Cardiac muscle cell (in vitro differentiated cells and primary cell): Measurements from ENCODE around the gene EXOC6B. TPM values are rescaled to one million over a fixed set of nuclear protein-coding genes. Genes with fewer than 3 reads are reported as not detected.

Experiments
- DNase-seq, 2 donors: peaks; one replicate each; pipeline versions ENCODE4 v3.0.0 to v3.0.0-alpha.2; 2010 to 2017; ENCODE audit warnings: low read depth in 1 of 2, low spot score in 1 of 2
- H3K27ac ChIP-seq: fragments of 200-600 bp; sonication (generic); 2 replicates; pipeline ENCODE4 v1.5.1; 2016
- H3K27me3 ChIP-seq: fragments of 200-600 bp; sonication (generic); 2 replicates; pipeline ENCODE4 v1.6.0; 2016; ENCODE audit warnings: control low read depth
- H3K36me3 ChIP-seq: fragments of 200-600 bp; sonication (generic); 2 replicates; pipeline ENCODE4 v1.5.1; 2016; ENCODE audit warnings: control low read depth
- H3K4me1 ChIP-seq: fragments of 200-600 bp; sonication (generic); 2 replicates; pipeline ENCODE4 v1.8.1; 2017; ENCODE audit warnings: low read depth, mild to moderate bottlenecking, mixed run types
- H3K4me3 ChIP-seq: fragments of 200-600 bp; sonication (generic); 2 replicates; pipeline ENCODE4 v1.5.1; 2016; ENCODE audit warnings: mild to moderate bottlenecking
- H3K9me3 ChIP-seq: fragments of 200-600 bp; sonication (generic); 2 replicates; pipeline ENCODE4 v1.5.1; 2017; ENCODE audit warnings: low read depth, mild to moderate bottlenecking, control low read depth
- polyA plus RNA-seq: library from polyadenylated mRNA; unstranded; fragments of >200 nt; fragmentation: Nextera tagmentation; extraction: Ambion mirVana; gene quantifications from 2 replicates; pipeline ENCODE4 v1.2.1, GENCODE V29; 2016
- total RNA-seq: library from RNA; depleted of rRNA; stranded (reverse); fragments of >200 nt; gene quantifications from 2 replicates; pipeline ENCODE4 v1.2.3, GENCODE V29; 2016
- TF ChIP-seq, protein P1 (sequence below): IDR thresholded peaks from 2 replicates; pipeline ENCODE4 v1.5.1; 2012; ENCODE audit warnings: low read depth, mild to moderate bottlenecking, low read length

EXOC6B gene
- total and polyA plus RNA-seq, 2 experiments from 2014 or later = 21.7 to 23.9 TPM

DNA sequence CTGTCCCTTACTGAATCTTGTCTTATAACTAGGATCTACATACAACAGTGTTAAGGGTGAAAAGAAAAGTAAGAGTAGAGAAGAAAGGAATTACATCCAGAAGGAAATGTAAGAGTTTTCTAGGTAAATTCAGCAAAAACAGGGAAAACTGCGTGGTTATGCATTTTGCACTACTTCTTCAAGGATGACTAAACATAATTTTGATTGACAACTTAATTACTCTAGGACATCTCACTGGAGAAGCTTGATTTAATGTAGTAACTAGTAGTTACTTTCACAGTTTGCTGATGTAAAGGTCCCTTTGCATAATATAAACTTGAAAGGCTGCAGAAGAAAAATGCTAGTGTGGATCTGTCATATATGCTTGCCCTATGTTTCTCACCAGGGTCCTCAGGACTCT, 464.8 kb downstream of the EXOC6B start:
- H3K4me3 ChIP-seq = no peak overlapping the region
- H3K27me3 ChIP-seq = no peaks in the 10 kb centered on the region
- H3K27ac ChIP-seq = no peak overlapping the region
- DNase-seq = no peak
- no peaks in the 10 kb centered on the region for H3K9me3 ChIP-seq
- no peaks in the 10 kb centered on the region for H3K36me3 ChIP-seq
- no peaks in the 10 kb centered on the region for H3K4me1 ChIP-seq
- TF ChIP-seq, protein P1, sequence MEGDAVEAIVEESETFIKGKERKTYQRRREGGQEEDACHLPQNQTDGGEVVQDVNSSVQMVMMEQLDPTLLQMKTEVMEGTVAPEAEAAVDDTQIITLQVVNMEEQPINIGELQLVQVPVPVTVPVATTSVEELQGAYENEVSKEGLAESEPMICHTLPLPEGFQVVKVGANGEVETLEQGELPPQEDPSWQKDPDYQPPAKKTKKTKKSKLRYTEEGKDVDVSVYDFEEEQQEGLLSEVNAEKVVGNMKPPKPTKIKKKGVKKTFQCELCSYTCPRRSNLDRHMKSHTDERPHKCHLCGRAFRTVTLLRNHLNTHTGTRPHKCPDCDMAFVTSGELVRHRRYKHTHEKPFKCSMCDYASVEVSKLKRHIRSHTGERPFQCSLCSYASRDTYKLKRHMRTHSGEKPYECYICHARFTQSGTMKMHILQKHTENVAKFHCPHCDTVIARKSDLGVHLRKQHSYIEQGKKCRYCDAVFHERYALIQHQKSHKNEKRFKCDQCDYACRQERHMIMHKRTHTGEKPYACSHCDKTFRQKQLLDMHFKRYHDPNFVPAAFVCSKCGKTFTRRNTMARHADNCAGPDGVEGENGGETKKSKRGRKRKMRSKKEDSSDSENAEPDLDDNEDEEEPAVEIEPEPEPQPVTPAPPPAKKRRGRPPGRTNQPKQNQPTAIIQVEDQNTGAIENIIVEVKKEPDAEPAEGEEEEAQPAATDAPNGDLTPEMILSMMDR = no peak

DNA sequence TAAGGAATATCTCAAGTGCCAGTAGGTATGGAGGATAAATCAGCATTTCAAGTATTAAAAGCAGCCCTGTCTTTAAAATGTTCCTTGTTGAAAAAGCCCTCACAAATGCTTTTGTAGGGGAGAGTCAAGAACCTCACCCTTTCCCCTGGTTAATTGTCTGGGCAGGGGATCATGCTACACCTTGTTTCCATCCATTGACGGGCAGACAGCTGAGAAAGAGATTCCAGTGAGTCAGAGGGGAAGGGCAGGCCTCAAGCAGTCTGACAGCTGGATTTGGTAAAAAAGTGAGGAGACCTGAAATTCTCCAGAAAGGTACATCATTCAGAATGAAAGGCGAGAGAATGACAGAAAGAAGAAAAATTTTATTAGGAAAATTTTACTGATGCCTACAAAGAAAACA, 475.0 kb downstream of the EXOC6B start:
- Histone ChIP-seq H3K9me3 (no peaks in the 10 kb centered on the region), H3K4me3 (no peak overlapping the region), H3K36me3 (no peaks in the 10 kb centered on the region), H3K27me3 (no peaks in the 10 kb centered on the region), H3K4me1 (peaks cover 8% of the 10 kb centered on the region), H3K27ac (peak overlapping the region; percentile 18)
- TF ChIP-seq, protein P1 = no peak
- no peak for DNase-seq

DNA sequence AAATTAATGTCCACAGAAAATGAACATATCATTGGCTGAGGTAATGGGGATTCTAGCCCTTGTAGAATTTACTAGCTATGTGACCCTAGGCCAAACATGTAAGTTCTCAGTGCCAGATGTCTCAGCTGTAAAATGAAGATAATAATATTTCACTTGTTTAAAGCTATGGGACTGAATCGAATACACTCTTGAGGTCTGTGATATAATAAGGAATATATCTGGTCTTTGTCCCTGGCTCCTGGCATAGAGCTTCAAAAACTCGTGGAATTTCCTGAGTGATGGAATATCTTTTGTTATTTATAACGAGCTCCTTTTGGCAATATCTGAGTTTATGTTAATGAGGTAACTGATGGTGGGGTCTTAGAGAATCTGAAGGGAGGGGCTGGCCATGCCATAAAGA, 476.8 kb downstream of the EXOC6B start:
- Histone ChIP-seq H3K36me3 (no peaks in the 10 kb centered on the region), H3K27ac (no peak overlapping the region), H3K4me1 (peaks cover 8% of the 10 kb centered on the region), H3K27me3 (no peaks in the 10 kb centered on the region), H3K4me3 (no peak overlapping the region), H3K9me3 (no peaks in the 10 kb centered on the region)
- DNase-seq = peak in 1 of 2 donors; percentile 13
- TF ChIP-seq, protein P1 = no peak

DNA sequence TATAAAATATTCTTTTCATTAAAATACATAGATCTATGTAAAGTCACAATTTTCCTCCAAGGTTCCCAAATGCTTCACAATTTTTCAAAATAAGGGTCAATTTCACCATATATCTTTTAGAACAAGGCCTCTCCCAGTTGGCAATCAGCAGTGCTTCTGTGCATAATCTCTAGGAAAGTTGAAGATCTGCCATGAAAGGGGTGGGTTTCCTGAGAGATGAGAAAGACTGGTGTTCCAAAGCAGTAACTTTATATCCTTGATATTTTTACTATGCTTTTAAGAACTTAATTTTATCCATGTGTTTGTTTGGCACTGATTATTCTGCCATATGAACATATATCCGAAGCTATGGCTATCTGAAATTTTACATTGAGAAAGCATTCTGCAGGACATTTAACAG, 478.8 kb downstream of the EXOC6B start:
- Histone ChIP-seq H3K27me3 (no peaks in the 10 kb centered on the region), H3K36me3 (no peaks in the 10 kb centered on the region), H3K4me1 (peaks cover 8% of the 10 kb centered on the region), H3K27ac (no peak overlapping the region), H3K9me3 (no peaks in the 10 kb centered on the region), H3K4me3 (no peak overlapping the region)
- TF ChIP-seq, protein P1 = no peak
- DNase-seq = no peak

DNA sequence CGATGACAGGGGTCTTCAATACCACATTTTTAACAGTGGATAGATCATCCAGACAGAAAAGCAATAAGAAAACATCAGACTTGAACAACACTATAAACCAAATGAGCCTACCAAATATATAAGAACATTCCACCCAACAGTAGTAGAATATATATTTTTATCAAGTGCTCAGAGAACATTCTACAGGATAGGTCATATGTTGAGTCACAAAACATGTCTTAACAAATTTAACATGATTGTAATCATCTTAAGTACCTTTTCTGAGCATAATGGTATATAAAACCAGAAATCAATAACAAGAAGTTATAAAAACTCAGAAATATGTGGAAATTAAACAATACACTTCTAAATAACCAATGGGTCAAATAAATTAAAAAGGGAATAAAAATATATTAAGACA, 484.2 kb downstream of the EXOC6B start:
- TF ChIP-seq, protein P1 = no peak
- Histone ChIP-seq H3K27ac (no peak overlapping the region), H3K4me1 (no peaks in the 10 kb centered on the region), H3K9me3 (no peaks in the 10 kb centered on the region), H3K36me3 (no peaks in the 10 kb centered on the region), H3K4me3 (no peak overlapping the region), H3K27me3 (no peaks in the 10 kb centered on the region)
- no peak for DNase-seq

DNA sequence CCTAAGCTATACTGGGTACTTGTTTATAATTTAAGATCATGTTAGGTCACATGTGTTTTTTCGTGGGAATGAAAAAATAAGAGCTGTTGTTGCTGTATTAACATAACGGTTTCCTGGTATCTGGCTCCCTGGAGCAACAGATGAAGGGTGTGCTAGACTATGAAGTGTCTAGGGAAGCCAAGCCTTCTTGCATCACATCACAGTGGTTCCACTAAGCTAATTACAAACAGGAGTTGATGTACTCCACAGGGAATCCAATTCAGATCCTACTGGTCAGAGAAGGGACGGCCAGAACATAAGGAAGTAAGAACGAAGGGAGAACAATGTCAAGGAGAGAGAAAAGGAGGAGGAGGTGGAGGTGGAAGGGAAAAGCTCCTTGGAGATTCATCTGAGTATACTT, 485.2 kb downstream of the EXOC6B start:
- Histone ChIP-seq H3K9me3 (no peaks in the 10 kb centered on the region), H3K4me1 (no peaks in the 10 kb centered on the region), H3K27me3 (no peaks in the 10 kb centered on the region), H3K4me3 (no peak overlapping the region), H3K27ac (no peak overlapping the region), H3K36me3 (no peaks in the 10 kb centered on the region)
- TF ChIP-seq, protein P1 = no peak
- DNase-seq = no peak
